Measurements from ENCODE around the gene WDR70.
"Not testable (repeated sequence)": the region's sequence is repeated elsewhere in the genome, so short reads cannot be mapped to it uniquely, and the experiment has no call there.

- TF ChIP-seq CTCF, POLR2A (IDR thresholded peaks at IDR 0.05): not testable (repeated sequence)
These were observed 309.8 kb downstream of the WDR70 start for GRCh38 chr5:37688925-37689324.
